ENCODE results near the gene DDO.
A peak's percentile ranks its signal among the peaks of the same experiment; 100 is the strongest.

The DDO gene

DNA sequence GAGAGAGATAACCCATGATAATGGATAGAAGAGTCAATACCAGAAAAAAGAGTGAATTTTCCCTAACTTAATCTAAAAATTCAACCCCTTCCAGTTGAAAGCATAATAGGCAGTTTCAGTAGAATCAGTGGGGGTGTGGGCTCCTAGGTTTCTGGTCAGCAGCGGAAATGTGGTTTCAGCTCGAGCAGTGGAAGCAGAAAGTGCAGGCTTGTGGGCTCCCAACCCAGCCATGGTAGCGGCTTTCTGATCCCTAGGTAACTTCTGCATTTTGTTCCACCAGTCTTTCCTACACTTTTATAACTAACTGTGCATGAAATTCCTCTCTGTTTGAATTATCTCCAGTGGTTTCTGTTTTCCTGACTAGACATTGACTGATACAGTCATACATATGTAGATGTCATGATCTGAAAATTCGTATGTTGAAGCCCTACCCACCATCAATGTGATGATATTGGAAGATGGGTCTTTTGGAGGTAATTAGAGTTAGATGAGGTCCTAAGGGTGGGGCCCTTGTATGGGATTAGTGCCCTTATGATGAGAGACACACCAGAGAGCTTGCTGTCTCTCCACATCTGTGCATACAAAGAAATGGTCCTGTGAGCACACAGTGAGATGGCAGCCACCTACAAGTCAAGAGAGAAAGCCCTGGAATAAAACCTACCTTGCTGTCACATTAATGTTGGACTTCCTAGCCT, 6.5 kb upstream of the DDO start:
- no peak for DNase-seq (ENCODE audit: low read depth in 2 of 2)

DNA sequence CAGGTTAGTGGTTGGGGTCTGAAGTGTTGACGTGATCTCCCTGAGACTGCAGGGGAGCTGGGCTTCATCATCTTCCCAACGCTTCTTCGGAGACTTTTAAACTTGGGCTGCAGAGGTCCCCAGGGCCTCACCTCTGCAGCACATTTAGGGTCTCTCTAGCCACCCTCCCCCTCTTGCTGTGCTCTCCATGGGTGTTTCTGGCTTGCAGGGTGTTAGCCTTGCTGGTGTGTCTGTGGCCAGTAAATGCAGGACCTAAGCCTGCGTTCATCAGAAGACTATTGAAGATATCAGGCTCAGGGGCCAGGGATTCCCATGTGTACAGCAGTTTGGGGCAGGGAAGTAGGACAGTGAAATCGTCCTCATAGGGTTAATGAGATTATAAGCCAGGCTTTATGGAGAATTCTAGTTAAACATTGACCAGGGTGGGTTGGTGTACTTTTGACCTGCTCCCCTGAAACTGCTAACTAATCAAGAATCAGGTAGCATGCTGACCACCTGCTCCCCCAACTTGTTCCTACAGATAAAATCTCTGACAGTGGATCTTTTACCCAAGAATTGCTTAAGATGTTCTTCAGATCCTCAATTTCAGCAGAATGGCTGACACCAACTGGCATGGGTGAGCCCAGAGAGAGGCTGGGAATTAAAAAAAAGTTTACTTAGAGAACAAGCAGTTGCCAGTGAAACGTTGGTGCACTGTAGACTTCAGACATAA, 3.8 kb upstream of the DDO start:
- no peak for DNase-seq (ENCODE audit: low read depth in 2 of 2)

DNA sequence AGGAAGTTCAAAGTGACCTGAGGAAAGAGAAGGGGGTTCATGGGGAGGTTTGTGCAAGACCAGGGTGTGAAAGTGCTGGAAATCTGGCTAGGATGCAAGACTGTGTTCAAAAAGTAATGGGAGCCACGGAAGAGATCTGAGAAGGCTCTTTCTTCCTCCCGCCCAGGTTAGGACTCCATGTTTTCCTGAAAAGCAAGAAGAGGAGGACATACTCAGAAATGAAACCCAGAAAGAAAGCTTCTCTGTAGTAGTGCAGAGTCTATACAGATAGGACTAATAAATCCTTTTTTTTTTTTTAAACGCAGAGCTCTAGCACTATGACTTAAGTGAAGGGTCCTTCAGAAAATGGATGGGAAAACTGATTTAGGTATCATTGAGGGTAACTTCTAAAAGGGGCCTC, 3.2 kb upstream of the DDO start:
- DNase-seq (ENCODE audit: low read depth in 2 of 2), result no peak

DNA sequence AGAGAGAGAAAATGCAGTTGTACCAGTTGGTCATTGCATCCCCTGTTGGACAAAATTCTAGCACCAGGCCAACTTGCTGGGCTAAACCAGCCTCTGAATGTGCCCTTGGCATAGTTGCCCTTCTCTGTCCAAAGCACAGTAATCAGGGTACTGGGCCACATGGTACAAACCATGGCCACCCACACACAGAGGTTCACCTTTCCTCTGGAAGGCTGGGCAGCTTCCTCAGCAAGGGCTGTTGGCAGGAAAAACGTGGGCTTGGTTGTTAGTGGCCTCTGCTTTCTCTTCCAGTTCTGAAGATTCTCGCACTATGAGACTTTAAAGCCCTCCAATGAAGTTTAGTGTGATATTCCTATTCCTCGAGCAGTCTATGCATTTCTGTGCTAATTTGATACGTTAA, 706 bp downstream of the DDO start:
- DNase-seq (ENCODE audit: low read depth in 2 of 2), result no peak

DNA sequence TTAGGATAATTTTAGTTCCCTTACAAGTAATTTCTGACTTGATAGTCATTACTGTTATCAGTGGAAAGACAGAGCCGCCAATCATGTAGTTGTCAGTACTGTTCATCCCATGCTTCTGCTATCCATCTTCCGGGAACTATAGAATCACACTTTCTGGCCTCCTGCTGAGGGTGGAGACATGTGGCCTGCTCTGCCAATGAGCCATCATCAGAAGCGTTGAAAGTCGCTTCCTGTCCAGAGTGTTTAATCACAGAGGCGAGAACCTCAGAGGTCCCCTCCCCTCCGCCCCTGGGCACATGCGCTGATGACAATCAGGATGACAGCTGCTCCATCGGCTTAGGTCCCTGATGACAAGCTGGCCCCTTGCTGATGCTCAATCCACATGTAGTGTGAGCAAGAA, 3.0 kb downstream of the DDO start:
- DNase-seq (ENCODE audit: low read depth in 2 of 2), result no peak

DNA sequence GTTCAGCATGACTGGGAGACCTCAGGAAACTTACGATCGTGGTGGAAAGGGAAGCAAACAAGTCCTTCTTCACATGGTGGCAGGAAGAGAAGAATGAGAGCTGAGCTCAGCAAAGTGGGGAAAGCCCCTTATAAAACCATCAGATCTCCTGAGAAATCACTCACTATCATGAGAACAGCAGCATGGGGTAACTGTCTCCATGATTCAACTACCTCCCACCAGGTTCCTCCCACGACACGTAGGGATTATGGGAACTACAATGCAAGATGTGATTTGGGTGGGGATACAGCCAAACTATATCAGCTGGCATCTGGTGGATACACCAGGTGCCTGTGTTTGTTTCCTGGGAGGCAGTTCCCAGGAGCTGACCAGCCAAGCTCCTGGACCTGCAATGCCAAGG, 4.9 kb downstream of the DDO start:
- no peak for DNase-seq (ENCODE audit: low read depth in 2 of 2)

DNA sequence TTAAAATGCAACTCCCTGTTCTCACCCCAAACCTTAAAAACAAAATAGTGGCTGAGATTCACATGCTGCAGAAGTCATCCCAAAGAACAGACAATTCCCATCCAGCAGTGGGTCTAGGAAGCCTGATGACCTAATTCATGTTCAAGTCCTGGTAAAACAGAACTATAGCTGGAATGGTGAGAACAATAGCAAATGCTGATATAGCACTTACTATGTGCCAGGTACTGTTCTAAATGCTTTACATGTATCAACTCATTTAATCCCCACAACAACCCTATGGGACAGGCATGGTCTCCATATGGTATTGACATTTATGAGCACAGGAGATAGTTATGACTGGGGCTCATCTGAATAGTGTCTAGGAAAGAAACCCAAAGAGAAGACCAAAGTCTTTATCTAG, 5.6 kb downstream of the DDO start:
- no peak for DNase-seq (ENCODE audit: low read depth in 2 of 2)

GRCh38 chr6:110408901-110409300, 6.5 kb downstream of the DDO start:
- no peak for DNase-seq (ENCODE audit: low read depth in 2 of 2)

DNA sequence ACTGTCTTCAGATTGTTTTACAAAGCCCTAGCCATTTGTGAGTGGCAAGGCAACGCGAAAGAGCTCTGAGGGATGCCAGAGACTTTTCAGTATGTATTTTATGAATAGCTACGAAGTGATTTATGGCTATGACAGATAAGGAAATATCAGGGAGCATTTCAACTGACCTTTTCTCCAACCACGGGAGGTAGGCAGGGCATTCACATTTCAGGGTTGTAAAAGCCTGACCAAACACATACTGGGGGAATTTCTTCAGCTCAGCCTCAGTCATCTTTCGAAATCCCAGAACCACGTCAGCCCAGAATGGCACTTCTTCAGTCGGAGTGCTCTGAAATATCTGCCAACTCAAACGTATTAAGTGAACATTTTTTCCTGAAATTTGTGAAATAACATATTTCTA, 10.8 kb downstream of the DDO start:
- peak in 1 of 2 experiments; percentile 4 for DNase-seq (ENCODE audit: low read depth in 2 of 2)

- no peak for DNase-seq (ENCODE audit: low read depth in 2 of 2)
Measured at GRCh38 chr6:110401585-110402176, 13.7 kb downstream of the DDO start.

GRCh38 chr6:110400208-110400607, 15.2 kb downstream of the DDO start:
- no peak for DNase-seq (ENCODE audit: low read depth in 2 of 2)

DNA sequence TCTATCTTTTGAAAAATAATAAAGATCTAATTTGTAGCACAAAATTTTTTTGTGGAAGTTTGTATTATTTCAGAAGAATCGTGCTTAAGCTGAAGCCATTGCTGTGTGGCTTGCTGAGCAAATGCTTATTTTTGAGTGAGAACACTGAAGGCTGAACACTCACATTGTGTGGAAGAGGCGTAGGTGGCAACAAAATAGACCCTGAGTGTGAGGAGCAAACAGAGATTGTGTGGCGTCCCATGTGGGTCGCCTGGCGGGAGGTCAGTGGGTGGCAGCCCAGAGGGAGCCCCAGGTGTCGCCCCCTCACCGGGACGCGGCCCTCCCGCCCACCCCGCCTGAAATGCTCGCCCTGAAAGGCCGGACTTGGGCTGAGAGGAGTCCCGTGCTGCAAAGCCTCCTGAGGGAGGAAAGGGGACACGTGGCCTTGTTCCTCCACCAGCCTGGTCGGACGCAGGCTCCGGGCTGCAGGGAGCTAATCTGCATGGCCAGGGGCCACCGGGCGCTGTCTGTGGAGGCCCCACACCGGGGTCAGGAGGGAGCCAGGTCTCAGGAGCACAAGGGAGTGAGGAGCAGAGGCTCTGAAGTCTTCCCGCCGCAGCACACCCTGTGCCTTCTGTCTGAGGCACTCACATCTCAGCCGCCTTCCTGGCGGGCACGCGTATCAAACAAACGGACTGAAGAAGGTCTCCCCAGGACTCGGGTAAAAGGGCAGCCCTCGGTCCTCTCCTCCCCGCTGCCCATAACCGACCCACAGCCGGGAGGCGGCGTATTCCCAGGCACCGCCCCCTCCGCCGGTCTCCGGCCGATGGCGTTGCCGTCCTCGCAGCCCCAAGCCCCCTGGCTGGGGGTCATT, 15.9 kb downstream of the DDO start:
- no peak for DNase-seq (ENCODE audit: low read depth in 2 of 2)

DNA sequence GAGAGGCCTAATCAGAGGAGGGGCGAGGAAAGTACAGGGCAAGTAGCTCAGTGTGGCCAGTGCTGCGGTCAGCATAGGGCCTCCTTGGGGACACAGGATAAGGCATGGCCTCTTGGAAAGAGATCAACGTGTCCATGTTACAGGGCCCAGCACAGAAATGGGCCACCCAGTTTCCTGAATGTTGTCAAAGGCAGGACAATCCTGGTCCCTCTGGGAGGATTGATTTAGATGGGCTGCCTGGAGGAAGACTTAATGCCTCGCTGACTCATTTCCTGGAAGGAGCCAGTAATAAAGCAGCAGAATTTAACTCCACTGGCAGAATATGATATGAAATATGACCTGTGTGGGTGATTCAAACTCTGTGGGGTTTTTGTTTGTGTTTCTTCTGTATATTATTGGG, 16.6 kb downstream of the DDO start:
- DNase-seq (ENCODE audit: low read depth in 2 of 2), result peak in 1 of 2 experiments; percentile 11

- DNase-seq (ENCODE audit: low read depth in 2 of 2), result no peak
Measured at GRCh38 chr6:110395221-110395620, 20.2 kb downstream of the DDO start.

DNA sequence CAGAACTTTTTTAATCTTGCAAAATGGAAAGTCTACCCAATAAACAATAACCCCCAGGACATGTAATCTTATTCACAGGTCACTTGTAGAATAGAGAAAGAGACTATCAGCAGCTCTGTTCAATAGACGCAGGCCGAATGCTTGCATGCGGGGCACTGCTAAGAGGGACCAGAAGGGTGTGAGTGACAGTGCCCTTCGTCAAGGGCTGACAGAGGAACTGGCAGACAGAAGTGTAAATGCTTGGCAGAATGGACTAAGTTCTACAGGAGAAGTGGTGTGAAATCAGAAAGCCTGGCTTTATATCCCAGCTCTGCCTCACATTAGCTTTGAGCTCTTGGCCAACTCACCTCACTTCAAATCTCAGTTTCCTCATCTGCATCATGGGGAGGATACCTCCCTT, 21.0 kb downstream of the DDO start:
- DNase-seq (ENCODE audit: low read depth in 2 of 2), result no peak

GRCh38 chr6:110392727-110393126, 22.6 kb downstream of the DDO start:
- DNase-seq (ENCODE audit: low read depth in 2 of 2), result no peak

GRCh38 chr6:110390404-110390803, 25.0 kb downstream of the DDO start:
- no peak for DNase-seq (ENCODE audit: low read depth in 2 of 2)

DNA sequence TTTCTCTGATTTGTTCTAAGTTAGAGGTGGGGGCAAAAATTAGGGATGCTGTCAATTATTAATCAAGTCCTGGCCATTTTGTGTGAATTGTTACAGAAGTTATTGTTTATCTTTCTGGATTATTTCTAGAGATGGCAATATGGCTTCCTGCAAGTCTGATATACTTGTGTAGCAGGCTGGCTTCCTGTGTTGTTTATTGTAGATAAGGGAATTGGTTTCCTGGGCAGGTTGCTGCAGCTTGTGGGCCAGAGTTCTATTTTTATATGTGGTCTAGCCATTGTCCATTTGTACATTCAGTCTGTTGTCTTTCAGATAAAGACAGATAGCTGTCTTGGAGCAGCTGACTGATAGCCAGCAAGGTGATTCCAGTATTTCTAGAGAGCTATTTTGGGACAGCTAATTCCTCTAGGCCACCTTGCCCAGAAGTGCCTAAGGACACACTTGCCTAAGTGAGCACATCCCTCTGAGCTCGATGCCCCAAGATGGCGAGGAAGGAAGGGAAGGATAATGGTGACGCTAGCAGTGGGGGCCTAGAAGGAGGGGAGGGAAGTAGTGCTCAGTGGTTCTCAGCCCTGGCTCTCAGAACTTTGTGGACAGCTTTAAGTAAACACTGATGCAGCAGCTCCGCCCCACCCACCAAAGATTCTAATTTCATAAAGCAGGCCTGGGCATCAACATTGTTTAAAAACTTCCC, 25.5 kb downstream of the DDO start:
- DNase-seq (ENCODE audit: low read depth in 2 of 2), result no peak

GRCh38 chr6:110387986-110388385, 27.4 kb downstream of the DDO start:
- DNase-seq (ENCODE audit: low read depth in 2 of 2), result no peak

- DNase-seq (ENCODE audit: low read depth in 2 of 2), result no peak
Measured at GRCh38 chr6:110385458-110385863, 29.9 kb downstream of the DDO start.

GRCh38 chr6:110378552-110378951, 36.8 kb downstream of the DDO start:
- DNase-seq (ENCODE audit: low read depth in 2 of 2), result no peak

GRCh38 chr6:110369066-110369465, 46.3 kb downstream of the DDO start:
- no peak for DNase-seq (ENCODE audit: low read depth in 2 of 2)

Measured in fibroblast of skin of left quadriceps (primary cell).